Tongue (tissue), 2 donors: ENCODE data around the gene TECPR2. TPM values are rescaled to one million over a fixed set of nuclear protein-coding genes. Genes with fewer than 3 reads are reported as not detected.

ENCODE experiments used
- DNase-seq: peaks from one replicate; pipeline ENCODE4 v3.0.0-alpha.2; 2015
- total RNA-seq: library from RNA; depleted of rRNA; stranded (reverse); fragments of >200 nt; gene quantifications from one replicate; pipeline ENCODE4 v1.2.3, GENCODE V29; 2014

The TECPR2 gene
- total RNA-seq, 1 donor from 2014 or later, result 29.7 TPM

DNA sequence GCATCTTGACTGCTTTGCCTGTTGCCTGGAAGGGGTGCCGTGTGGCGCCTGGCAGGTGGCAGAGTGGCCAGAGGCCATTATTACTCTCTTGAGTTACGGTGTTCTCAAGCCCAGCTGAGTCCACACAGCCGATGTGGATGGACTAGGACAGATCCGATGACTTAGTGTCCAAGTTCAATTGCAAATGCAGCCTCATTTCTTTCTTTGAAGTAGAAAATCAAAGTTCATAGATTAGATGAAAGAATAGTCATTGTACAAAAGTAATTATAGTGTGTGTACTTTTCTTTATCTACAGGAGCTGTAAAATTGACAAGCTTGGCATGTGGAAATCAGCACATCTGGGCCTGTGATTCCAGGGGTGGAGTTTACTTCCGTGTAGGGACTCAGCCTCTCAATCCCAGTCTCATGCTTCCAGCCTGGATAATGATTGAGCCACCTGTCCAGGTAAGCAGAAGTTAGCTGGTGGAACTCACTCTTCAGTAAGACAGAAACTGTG, 102.2 kb downstream of the TECPR2 start:
- DNase-seq, result no peak

DNA sequence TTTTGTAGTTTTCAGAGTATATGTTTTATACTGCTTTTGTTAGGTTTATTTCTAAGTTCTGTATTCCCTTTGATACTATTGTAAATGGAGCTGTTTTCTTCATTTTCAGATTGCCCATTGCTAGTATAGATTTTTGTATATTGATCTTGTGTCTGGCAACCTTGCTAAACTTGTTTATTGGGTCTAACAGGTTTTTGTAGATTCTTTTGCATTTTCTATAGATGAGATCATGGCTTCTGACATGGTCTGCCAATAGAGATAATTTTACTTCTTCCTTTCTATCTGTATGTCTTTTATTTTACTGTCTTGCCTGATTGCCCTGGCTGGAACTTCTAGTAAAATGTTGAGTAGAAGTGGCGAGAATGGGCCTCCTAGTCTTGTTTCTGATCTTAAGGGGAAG, 106.5 kb downstream of the TECPR2 start:
- no peak for DNase-seq

DNA sequence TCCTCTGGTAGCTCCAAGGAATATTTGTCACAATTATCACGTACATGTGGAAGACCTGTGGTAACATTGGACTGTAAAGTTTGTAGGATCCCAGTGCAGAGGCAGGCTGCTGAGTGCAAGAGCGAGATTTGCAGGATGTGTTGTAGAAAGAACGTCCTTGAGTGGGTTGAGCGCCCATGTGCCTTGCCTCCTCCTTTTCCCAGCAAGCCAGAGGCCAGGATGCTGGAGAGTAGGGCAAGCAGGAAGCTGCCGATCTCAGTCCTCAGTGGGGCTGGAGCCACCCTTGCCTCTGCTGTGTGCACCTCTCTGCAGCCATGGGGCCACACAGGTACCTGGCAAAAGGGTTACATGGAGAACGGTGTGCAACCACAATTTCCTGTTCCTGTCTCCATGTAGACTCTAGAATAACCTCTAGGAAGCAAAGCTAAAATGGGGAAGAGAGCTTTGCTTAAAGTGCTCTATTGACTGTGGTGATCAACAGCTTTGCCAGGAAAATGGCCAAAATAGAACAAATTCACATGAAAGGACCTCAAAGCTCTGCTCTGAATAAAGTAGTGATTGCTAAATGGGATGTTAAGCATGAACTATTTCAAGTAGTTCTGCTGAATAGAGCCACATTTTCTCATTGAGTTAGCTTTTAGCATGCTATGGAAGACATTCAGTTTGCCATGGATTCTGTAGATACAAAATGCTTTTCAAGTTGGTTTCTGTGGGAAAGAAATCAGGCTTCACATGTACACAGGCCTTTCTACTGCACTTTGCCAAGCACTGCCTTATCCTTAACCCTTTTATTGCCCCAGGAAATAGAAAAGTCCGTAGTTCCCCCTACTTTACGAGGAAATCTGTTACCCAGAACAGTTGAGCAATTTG, 109.4 kb downstream of the TECPR2 start:
- DNase-seq, result no peak

DNA sequence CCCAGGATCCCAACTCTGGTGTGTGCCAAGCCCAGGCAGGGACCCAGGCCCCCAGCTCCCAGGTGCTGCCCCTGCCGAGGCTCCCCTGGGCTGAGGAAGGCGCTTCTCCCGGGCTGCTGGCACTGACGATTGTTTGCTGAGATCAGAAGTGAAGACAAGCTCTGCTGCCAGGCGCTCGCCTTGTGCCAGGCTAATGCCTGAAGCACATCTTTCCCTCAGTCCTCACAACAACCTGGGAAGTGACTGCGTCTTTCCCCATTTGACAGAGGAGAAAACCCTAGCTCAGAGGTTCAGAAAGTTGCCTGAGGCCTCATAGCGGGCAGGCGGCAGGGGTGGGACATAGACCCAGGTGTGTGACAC, 110.0 kb downstream of the TECPR2 start:
- no peak for DNase-seq

DNA sequence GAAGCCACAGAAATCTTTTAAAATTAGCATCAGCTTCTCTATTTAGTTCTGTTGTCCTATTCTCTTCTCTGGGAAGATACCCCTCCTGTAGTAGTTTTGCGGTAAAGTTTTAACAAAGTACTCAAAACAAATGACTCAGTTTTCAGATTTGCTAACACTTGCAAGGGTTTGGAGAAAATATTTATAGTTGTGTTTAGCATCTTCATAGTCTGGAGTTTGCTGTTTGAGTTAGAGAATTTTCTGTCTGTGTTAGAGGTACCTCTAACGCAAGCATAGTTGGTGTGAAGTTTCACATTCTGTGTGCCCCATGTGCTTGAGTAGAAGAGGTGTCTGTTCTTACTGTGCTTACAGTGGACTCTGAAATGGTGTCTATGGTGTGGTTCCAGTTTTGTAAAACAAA, 110.8 kb downstream of the TECPR2 start:
- no peak for DNase-seq

DNA sequence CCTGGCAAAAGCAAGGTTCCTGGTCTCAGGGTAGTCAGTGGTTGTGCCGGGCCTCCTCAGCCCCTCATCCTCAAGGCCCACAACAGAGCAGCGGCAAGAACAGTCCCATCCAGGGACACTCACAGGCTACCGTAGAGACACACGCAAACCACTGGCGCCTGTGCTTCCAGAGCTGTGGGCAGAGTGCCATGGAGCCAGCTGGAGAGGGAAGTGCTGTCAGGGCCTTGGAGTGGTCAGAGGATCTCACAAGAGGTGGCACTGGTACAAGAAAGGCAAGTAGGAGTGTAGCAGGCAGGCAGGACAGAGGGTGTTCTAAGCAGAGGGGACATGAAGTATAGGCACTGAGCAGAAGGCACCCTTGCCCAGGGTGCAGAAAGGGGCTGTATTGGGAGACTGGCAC, 112.2 kb downstream of the TECPR2 start:
- DNase-seq, result peak; percentile 94

DNA sequence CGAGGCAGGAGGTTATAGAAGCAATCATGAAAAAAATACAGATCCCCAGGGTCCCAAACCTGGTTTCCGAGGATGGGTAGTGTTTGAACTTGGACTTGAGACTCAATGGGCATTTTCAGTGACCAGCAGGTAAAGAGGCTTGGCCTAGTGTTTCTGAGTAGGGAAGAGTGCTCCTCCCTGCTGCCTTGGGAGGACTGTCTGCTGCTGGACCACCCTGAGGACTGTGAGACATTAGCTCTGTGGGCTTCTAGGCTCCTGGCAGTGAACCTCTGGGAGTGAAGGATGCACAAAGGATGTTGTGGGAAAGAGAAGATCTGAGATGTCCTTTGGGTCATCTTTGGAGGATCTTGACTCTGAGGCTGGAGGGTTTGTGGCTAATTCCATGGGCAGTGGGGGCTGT, 116.4 kb downstream of the TECPR2 start:
- DNase-seq, result no peak

DNA sequence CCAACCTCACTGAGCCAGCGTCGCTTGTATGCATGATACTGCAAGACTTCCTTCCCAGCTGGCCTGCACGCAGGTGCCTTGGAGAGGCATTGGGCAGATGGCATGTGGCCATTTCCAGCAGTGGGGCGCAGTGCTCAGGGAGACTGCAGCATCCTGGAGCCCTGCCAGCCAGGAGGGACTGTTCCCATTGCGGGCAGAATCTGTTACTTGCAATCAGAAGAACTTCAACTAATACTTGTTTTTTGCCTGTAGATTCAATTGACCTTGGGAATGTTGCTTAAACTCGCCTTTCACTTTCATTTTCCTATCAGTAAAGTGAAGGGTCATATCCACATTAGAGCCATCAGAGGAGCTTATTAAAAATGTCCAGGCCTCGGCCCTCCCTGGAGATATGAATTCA, 117.0 kb downstream of the TECPR2 start:
- DNase-seq, result peak; percentile 78

DNA sequence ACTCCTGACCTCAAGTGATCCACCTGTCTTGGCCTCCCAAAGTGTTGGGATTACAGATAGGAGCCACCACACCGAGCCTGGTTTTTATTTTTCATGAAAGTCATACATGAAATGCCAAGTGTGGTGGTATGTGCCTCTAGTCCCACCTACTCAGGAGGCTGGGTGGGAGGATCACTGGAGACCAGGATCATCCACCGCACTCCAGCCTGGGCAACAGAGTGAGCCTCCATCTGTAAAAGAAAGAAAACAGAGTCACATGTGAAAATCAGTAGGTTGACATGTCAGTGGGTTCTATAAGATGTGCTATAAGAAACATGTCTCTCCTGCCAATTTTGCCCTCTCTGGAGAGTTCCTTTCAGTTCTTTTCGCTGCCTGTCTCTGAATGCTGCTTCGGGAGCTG, 118.6 kb downstream of the TECPR2 start:
- no peak for DNase-seq

DNA sequence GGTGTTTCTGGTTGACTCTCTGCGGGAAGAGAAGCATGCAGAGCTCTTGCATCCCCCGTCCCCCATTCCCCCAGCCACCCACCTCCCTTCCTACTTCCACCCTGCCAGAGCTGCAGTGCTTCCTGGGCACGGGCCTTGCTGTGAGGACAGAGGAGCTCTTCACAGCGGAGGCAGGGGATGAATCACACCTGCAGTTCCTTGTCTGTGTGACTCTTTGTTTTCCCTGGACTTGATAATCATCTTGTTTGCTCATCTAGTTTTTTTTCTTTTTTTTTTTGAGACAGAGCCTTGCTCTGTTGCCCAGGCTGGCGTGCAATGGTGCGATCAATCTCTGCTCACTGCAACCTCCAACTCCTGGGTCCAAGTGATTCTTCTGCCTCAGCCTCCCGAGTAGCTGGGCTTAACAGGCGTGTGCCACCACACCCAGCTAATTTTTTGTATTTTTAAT, 119.1 kb downstream of the TECPR2 start:
- DNase-seq, result no peak

DNA sequence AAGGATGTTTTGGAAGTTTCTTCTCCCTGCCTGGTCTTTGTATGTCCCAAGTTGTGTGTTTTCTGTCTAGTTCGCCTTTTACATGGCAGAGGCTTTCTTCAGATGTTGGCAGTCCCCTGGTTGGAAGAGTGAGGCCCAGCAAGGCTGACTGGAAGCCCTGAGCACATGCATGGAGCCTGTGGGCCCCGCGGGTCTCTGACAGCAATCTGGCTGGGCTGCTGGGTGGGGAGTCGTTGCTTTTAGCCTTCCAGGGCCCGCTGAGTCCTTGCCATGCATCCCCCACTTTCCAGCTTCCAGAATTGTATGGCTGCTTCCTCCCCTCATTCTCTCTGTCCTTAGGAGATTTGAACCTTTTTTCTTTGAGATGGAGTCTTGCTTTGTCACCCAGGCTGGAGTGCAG, 121.6 kb downstream of the TECPR2 start:
- no peak for DNase-seq

DNA sequence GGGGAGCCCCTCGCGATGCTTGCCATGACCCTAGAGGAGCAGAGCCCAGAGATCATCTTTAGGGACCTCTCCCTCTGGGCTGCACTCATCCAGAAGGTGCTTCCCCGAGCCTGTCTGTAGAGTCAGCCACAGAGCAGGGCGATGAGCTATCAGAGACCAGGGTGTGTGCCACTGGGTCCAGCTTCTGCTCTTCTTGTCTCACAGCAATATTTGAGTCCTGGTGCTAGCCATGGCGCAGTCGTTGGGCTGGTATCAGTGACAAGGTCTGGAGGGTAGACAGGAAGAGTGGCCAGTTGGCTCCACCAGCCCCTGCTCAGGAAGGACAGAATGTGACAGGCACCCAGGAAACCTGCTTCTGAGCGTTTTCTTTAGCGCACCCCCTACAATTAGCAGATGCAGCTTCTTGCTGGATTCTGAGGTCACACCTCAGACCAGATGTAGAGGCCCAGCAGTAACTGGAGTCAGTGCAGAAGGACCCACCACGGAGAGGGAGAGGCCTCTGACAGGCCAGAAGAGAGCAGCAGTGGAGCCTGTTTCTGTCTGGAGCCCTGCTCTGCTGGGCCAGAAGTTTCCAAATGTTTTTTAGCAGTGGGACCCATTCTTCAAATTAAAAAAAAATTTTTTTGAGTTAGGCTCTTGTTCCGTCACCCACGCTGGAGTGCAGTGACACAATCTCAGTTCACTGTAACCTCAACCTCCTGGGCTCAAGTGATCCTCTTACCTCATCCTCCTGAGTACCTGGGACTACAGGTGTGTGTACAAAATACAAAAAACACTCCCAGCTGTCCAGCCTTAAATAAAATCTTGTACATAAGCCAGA, 123.2 kb downstream of the TECPR2 start:
- DNase-seq, result peak; percentile 32

DNA sequence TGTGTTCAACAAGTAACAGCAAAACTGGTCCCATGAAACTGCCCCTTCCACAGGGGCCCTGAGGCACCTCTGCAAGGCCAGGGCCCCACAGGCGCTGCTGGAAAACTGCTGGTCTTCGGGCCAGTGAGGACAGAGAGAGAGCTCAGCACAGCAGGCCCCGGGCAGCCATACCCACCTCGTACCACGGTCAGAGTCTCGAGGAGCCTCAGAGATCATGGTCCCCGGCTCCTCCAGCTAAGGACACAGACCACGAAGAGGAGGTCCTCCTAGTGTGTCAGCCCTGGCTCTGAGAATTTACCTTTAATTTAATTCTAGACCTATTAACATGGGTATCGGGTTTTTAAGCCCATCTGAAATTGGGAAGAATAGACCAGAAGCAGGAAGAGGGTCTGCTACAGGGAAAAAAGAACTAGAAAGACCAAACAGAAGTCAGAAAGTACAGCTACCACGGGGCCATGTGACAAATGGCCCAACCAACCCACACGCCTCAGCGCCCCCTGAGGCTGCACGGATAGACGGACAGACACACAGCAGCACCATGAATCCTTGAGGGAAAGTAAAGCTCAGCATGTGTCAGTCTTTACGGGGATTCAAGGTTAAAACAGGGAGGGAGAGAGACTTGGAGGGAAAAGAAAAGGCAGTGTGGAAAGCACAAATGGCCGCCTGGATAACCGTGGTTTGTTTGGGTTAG, 123.9 kb downstream of the TECPR2 start:
- DNase-seq, result no peak

DNA sequence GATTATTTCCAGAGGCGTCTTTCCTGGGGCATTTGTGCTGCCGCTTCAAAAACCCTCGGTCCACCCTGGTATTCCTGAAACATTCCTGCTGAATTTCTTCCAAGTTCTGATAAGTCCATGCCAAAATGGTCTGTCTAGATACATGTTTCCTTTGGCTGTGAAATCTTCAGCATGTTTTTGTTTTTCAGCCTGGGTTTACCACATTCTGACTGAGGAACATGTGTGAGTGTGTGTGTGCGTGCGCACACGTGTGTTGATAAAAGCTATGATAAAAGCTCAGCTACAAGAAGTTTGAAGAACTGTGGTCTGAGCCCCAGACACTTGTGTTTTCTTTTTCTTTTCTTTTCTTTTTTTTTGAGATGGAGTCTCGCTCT, 124.5 kb downstream of the TECPR2 start:
- DNase-seq, result no peak

DNA sequence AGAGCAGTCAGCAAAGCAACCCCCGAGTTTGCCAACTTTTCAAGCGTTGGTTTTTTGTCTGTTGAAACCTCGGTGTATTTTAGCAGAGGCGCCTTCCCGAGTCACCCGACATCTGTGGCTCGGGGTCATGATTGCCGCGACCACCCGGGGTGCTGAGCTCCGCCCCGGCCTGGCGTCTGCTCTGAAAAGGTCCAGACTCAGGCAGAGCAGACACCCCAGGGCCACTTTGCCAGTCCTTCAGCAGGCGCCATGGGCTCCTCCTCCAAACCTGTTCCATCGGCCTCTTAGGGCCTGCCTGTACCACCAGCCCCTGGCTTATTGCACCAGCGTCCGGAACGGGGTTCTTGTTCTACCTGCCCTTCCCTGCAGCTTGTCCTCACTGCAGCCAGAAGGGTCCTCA, 127.7 kb downstream of the TECPR2 start:
- DNase-seq, result no peak

DNA sequence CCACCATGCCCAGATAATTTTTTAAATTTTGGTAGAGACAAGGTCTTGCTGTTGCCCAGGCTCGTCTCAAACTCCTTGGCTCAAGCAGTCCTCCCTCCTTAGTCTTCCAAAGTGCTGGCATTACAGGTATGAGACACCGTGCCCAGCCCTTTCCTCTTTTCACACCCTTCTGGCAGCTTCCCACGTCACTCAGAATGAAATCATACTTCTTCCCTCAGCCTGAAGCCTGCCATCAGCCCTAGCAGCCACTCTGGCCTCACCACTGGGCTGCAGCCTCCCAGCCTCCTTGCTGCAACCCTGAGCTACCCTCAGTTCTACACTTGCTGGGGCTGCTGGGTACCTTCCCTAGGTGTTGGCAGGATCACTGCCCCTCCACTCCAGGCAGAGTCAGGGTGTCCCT, 128.6 kb downstream of the TECPR2 start:
- no peak for DNase-seq

DNA sequence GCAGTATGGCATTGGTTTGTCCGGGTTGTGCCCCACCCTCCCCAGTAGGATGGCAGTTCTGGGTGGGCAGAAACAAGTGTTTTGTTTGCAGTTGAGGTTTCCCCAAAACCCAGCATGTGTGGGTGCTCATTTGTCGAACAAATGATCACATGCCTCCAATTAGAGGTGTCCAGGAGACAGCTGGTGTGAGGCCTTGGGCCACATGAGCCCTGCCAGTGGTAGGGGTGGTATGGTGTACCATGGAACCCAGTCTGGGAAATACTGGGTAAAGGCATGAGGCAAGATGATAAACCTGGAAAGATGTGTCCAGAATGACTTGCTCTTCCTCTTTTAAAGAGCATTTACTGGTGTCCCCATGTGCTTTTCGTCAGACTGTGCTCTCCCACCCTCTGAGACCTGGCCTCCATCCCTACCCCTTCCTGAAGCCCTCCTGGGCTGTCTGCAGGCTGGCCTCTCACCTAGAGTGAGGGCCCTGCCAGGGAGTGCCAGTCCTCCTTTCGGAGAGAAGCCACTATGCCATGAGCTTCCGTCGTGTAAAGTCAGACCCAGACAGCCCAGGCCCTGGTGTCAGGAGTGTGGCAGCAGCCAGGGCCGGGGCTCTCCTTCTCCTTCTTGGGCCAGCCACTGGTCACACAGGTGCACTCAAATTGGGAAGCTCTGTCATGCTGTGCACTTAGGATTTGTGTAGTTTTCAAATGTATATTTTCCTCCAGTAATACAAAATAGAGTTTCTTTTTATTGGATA, 129.2 kb downstream of the TECPR2 start:
- DNase-seq, result no peak

DNA sequence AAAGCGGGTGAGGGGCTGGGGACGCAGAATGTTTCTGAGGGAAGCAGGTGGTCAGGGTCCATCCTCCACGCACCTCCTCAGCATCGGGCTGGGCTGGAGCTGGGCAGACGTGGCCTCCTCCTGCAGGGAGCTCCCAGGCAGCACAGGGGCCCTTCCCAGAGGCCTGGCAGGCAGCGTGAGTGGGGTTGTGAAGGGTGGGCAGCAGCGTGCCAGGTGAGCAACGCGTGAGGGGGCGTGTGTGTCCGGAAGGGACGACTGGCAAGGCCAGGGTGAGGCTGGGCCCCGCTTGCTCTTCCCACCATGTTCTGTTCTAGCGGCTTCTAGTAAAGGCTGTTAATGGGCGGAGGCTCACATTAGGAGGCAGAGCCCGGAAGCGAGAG, 129.8 kb downstream of the TECPR2 start:
- DNase-seq, result no peak

DNA sequence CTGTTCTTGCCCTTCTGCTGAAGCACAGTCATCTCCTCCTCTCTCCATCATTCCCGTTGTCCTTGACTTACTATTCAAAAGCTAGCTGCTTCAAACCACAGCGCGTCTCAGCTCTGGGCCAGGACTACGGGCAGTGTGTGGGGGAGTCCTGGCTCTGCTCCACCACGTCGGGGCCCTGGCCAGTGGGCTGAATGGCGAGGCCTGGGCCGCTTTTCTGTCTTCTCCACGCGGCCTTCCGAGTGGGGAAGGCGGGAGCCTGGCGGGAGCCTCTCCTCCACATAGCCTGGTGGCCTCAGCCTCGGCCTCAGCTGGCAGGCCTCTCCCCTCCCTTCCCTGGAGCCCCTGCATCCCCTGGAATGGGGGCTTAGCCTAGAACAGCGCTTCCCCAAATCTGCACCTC, 130.4 kb downstream of the TECPR2 start:
- DNase-seq, result no peak

DNA sequence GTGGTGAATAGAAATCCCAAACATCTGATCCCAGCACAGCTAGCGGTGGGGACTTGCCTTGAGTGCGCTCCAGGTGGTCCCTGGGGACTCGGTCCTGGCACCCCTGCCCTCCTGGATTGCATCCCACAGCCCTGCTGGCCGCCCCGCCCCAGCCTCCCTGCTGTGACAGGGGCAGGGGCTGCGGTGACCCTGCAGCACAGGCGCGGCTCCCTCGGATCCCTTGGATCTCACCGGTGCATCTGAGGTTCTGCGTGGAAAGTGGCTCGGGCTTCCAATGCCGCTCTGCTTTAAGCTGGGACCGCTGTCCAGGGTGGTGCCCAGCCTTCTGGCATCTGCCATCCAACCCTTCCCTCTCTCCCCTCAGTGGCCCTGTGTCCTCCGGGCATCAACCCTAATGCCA, 130.8 kb downstream of the TECPR2 start:
- no peak for DNase-seq

DNA sequence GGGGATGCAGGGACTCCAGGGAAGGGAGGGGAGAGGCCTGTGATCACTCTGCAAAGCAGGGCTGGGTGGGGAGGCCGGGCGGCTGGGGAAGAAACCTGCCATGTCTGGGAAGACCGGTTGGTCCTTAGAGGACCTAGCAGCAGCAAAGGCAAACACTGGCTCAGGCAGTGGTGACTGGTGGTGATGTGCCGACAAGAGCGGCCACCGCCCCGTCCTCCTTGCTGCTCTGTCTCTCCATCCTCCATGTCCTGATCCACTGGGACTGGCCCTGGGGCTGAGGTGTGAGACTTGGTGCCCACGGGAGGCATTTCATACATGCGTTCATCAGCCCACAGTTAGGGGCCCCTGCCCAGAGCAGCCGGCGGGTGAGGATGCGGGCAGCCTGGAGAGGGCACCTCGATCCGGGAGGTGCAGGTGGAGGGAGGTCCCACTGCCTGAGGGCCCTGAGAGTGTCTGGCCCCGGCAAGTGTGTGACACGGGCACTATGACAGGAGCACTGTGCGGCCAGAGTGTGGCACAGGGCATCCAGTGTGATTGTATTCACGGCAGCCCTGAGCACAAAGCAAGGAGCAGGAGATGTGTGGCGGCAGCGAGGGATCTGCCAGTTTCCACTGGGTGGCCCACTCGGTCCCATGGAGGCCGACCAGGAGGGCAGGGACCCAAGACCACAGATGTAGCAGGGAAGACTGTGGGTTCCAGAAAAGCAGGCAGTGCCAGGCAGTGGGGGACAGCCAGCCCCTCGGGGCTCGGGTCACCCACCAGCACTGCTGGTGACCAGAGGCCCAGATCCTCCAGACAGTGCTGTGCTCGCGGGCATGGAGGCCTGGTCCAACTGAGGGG, 133.0 kb downstream of the TECPR2 start:
- no peak for DNase-seq
